Glutamatergic neuron (in vitro differentiated cells): Measurements from ENCODE around the gene TNRC18. TPM values are rescaled to one million over a fixed set of nuclear protein-coding genes. Genes with fewer than 3 reads are reported as not detected.
"Not testable (repeated sequence)": the region's sequence is repeated elsewhere in the genome, so short reads cannot be mapped to it uniquely, and the experiment has no call there.

Experiments
- DNase-seq: peaks from one replicate; pipeline ENCODE4 v3.0.0; 2022
- H3K27ac Mint-ChIP-seq: one replicate; pipeline ENCODE4 v1.8.0; 2020; ENCODE audit warnings: mild to moderate bottlenecking, mixed read lengths, inconsistent platforms; ENCODE audit not compliant: unreplicated experiment
- H3K27me3 Mint-ChIP-seq: one replicate; pipeline ENCODE4 v1.8.0; 2020; ENCODE audit warnings: mild to moderate bottlenecking, moderate library complexity, mixed read lengths, inconsistent platforms; ENCODE audit not compliant: unreplicated experiment
- H3K36me3 Mint-ChIP-seq: one replicate; pipeline ENCODE4 v1.8.0; 2020; ENCODE audit warnings: mild to moderate bottlenecking, mixed read lengths, inconsistent platforms; ENCODE audit not compliant: unreplicated experiment
- H3K4me1 Mint-ChIP-seq: one replicate; pipeline ENCODE4 v1.8.0; 2020; ENCODE audit warnings: mild to moderate bottlenecking, low read depth, mixed read lengths, inconsistent platforms; ENCODE audit not compliant: unreplicated experiment
- H3K4me3 Mint-ChIP-seq: one replicate; pipeline ENCODE4 v1.8.0; 2020; ENCODE audit warnings: mild to moderate bottlenecking, mixed read lengths, inconsistent platforms; ENCODE audit not compliant: unreplicated experiment
- H3K9me3 Mint-ChIP-seq: one replicate; pipeline ENCODE4 v1.8.0; 2020; ENCODE audit warnings: mild to moderate bottlenecking, moderate library complexity, mixed read lengths, inconsistent platforms; ENCODE audit not compliant: unreplicated experiment
- CTCF ChIP-seq: fragments of 200-600 bp; sonication (generic); IDR thresholded peaks from one replicate; pipeline ENCODE4 v1.5.0; 2021; ENCODE audit not compliant: partially characterized antibody, unreplicated experiment
- total RNA-seq: library from RNA; stranded (reverse); fragmentation: NEBNext Ultra II Directional; extraction: Animal tissue kit (Norgen Biotek cat#: 25700); gene quantifications from one replicate; pipeline ENCODE4 v1.2.1, GENCODE V29; 2021; ENCODE audit not compliant: unreplicated experiment

The TNRC18 gene
- total RNA-seq, 1 donor from 2014 or later = 54.6 TPM

GRCh38 chr7:5270788-5271187 lies 152.8 kb downstream of the TNRC18 start:
- Mint-ChIP-seq H3K4me3 (no peak overlapping the region), H3K4me1 (peaks cover 4% of the 10 kb centered on the region), H3K27me3 (peaks cover 9% of the 10 kb centered on the region), H3K36me3 (no peaks in the 10 kb centered on the region), H3K27ac (no peak overlapping the region), H3K9me3 (no peaks in the 10 kb centered on the region)
- DNase-seq = no peak
- TF ChIP-seq CTCF = no peak

GRCh38 chr7:5269992-5270657 lies 153.5 kb downstream of the TNRC18 start:
- not testable (repeated sequence) for H3K4me1 Mint-ChIP-seq, H3K36me3 Mint-ChIP-seq, H3K27ac Mint-ChIP-seq, H3K9me3 Mint-ChIP-seq, H3K4me3 Mint-ChIP-seq, DNase-seq
- H3K27me3 Mint-ChIP-seq = peaks cover 11% of the 10 kb centered on the region

GRCh38 chr7:5267829-5268228 lies 155.8 kb downstream of the TNRC18 start:
- not testable (repeated sequence) for H3K9me3 Mint-ChIP-seq, DNase-seq, H3K27me3 Mint-ChIP-seq, H3K27ac Mint-ChIP-seq, H3K4me3 Mint-ChIP-seq, H3K4me1 Mint-ChIP-seq, H3K36me3 Mint-ChIP-seq

GRCh38 chr7:5266191-5267028 lies 157.2 kb downstream of the TNRC18 start:
- H3K9me3 Mint-ChIP-seq = no peaks in the 10 kb centered on the region
- H3K27me3 Mint-ChIP-seq = peaks cover 9% of the 10 kb centered on the region
- H3K4me1 Mint-ChIP-seq = peaks cover 7% of the 10 kb centered on the region
- H3K27ac Mint-ChIP-seq = peak overlapping the region; percentile 31
- no peaks in the 10 kb centered on the region for H3K36me3 Mint-ChIP-seq
- no peak overlapping the region for H3K4me3 Mint-ChIP-seq
- DNase-seq = peak; percentile 48
- no peak for TF ChIP-seq CTCF

- peaks cover 9% of the 10 kb centered on the region for H3K27me3 Mint-ChIP-seq
- H3K27ac Mint-ChIP-seq = peak overlapping the region; percentile 31
- H3K9me3 Mint-ChIP-seq = no peaks in the 10 kb centered on the region
- H3K4me3 Mint-ChIP-seq = no peak overlapping the region
- DNase-seq = no peak
- no peaks in the 10 kb centered on the region for H3K36me3 Mint-ChIP-seq
- TF ChIP-seq CTCF = no peak
- H3K4me1 Mint-ChIP-seq = peaks cover 7% of the 10 kb centered on the region
Measured at GRCh38 chr7:5265320-5266190, 158.1 kb downstream of the TNRC18 start.

GRCh38 chr7:5263066-5263465 lies 160.6 kb downstream of the TNRC18 start:
- not testable (repeated sequence) for H3K9me3 Mint-ChIP-seq

GRCh38 chr7:5260530-5261068 lies 163.0 kb downstream of the TNRC18 start:
- H3K27me3 Mint-ChIP-seq, H3K9me3 Mint-ChIP-seq, H3K27ac Mint-ChIP-seq: not testable (repeated sequence)

More at GRCh38 chr7:5263066-5263465, 160.6 kb downstream of the TNRC18 start:
- not testable (repeated sequence) for H3K4me1 Mint-ChIP-seq, H3K27ac Mint-ChIP-seq, H3K27me3 Mint-ChIP-seq, DNase-seq, H3K4me3 Mint-ChIP-seq, H3K36me3 Mint-ChIP-seq

More at GRCh38 chr7:5260530-5261068, 163.0 kb downstream of the TNRC18 start:
- H3K4me1 Mint-ChIP-seq, H3K4me3 Mint-ChIP-seq, DNase-seq, H3K36me3 Mint-ChIP-seq: not testable (repeated sequence)
